Ovary (tissue), 9 donors: ENCODE measurements around the gene INPP5D. TPM values are rescaled to one million over a fixed set of nuclear protein-coding genes. Genes with fewer than 3 reads are reported as not detected.

ENCODE experiments used
- DNase-seq, 5 donors: peaks; one replicate each; pipeline ENCODE4 v3.0.0-alpha.2; 2019 to 2020
- H3K27ac ChIP-seq, 2 donors: fragments of 200-600 bp; one replicate each; pipeline versions ENCODE4 v1.5.1 to v1.8.0; 2019 to 2022
- H3K27me3 ChIP-seq: fragments of 200-600 bp; one replicate; pipeline ENCODE4 v1.8.0; 2022
- H3K36me3 ChIP-seq: fragments of 200-600 bp; sonication (generic); one replicate; pipeline ENCODE4 v1.5.1; 2019
- H3K4me1 ChIP-seq: one replicate; pipeline ENCODE4 v1.8.1; 2013; ENCODE audit warnings: mild to moderate bottlenecking, moderate library complexity; ENCODE audit not compliant: insufficient read depth
- H3K4me3 ChIP-seq: fragments of 200-600 bp; sonication (generic); one replicate; pipeline ENCODE4 v1.5.1; 2017
- H3K9me3 ChIP-seq, 2 donors: fragments of 200-600 bp in 1 of 2; sonication (generic) in 1 of 2; one replicate each; pipeline versions ENCODE4 v1.5.1 to v1.8.1; 2013 to 2019; ENCODE audit warnings: mild to moderate bottlenecking in 1 of 2, moderate library complexity in 1 of 2
- EP300 ChIP-seq: sonication (generic); formaldehyde crosslinking; IDR thresholded peaks from one replicate; pipeline ENCODE4 v1.6.1; 2017; ENCODE audit warnings: antibody characterized with exemption
- POLR2A ChIP-seq: fragments of 450-650 bp; IDR thresholded peaks from one replicate; pipeline ENCODE4 v1.6.1; 2017; ENCODE audit warnings: antibody characterized with exemption, mild to moderate bottlenecking, moderate library complexity
- WGBS, 3 donors: extraction: QIAGEN DNeasy Blood & Tissue Kit in 1 of 3; methylation state at CpG; one replicate each; pipeline versions ENCODE4 v1.1.5 to v1.1.7; 2013 to 2017; 5-methylcytosine and 5-hydroxymethylcytosine counted together
- intact Hi-C, 4 donors: fragments of 100-400 bp; cut with DNase I; formaldehyde crosslinking; loops; one replicate each; pipeline versions ENCODE4 v1.11.0 to v1.15.1; 2022 to 2023
- polyA plus RNA-seq, 2 donors: library from polyadenylated mRNA; stranded (reverse); fragments of 200-250 nt in 1 of 2; fragments of 350-450 nt in 1 of 2; fragmentation: Illumina TruSeq in 1 of 2; extraction: RNeasy Lipid Tissue Mini Kit (QIAGEN cat#74804) in 1 of 2; gene quantifications; one replicate each; pipeline ENCODE4 v1.2.3, GENCODE V29; 2013 to 2014
- total RNA-seq, 7 donors: library from RNA; depleted of rRNA in 2 of 7; stranded (reverse); fragments of >200 nt in 2 of 7; fragmentation: NEBNext Ultra II Directional in 3 of 7; extraction: Animal tissue kit (Norgen Biotek cat#: 25700) in 3 of 7; gene quantifications; one replicate each; pipeline versions ENCODE4 v1.1.0 to v1.2.4, GENCODE V29; 2016 to 2023
- TF ChIP-seq, protein P1 (sequence below), 3 donors: fragments of 450-650 bp in 2 of 3; fragments of 200-600 bp in 1 of 3; IDR thresholded peaks; one replicate each; pipeline versions ENCODE4 v1.5.1 to v1.8.0; 2016 to 2022; ENCODE audit warnings: antibody characterized with exemption in 3 of 3, mild to moderate bottlenecking in 1 of 3
- donor health status: DM: no; HTN: no; CAD: no; lungs with moderate emphysema.
- donor health status: DM: no; HTN: no; CAD: no.
- donor health status: Bipolar disorder and iron deficiency.
- donor health status: DM: yes; HTN: yes; CAD: no.
- donor health status: DM: no; HTN: no; CAD: no.
- donor health status: DM: yes; HTN: yes; CAD: no.

Gene INPP5D
- total and polyA plus RNA-seq, 9 donors = 4.1 to 14.4 (median 7.7) TPM

DNA sequence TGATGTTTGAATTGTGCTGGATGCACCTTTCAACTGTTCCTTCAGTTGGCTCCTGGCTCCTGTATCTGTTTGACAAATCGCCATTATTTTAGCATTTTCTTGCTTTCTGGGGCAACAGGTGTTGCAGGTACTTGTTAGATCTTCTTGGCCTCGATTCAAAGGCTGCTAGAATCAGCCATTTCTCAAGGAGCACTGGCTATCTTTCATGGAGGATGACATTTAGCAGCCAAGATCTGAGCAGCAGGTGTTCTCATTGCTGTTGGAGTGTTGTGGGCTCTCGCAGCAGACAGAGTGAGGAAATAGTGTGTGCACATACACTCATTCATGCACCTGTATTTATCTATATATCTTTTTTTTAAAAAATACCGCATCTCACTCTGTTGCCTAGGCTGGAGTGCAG is 52.2 kb downstream of the INPP5D start:
- intact Hi-C loops = no loop called here
- H3K27ac ChIP-seq = no peak overlapping the region
- no peak overlapping the region for H3K4me3 ChIP-seq
- no peak for DNase-seq
- TF ChIP-seq EP300 = no peak
- TF ChIP-seq, protein P1, sequence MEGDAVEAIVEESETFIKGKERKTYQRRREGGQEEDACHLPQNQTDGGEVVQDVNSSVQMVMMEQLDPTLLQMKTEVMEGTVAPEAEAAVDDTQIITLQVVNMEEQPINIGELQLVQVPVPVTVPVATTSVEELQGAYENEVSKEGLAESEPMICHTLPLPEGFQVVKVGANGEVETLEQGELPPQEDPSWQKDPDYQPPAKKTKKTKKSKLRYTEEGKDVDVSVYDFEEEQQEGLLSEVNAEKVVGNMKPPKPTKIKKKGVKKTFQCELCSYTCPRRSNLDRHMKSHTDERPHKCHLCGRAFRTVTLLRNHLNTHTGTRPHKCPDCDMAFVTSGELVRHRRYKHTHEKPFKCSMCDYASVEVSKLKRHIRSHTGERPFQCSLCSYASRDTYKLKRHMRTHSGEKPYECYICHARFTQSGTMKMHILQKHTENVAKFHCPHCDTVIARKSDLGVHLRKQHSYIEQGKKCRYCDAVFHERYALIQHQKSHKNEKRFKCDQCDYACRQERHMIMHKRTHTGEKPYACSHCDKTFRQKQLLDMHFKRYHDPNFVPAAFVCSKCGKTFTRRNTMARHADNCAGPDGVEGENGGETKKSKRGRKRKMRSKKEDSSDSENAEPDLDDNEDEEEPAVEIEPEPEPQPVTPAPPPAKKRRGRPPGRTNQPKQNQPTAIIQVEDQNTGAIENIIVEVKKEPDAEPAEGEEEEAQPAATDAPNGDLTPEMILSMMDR (IDR thresholded peaks at IDR 0.05) = no peak
- TF ChIP-seq POLR2A = no peak
- no peaks in the 10 kb centered on the region for H3K9me3 ChIP-seq
- H3K36me3 ChIP-seq = no peaks in the 10 kb centered on the region
- no peaks in the 10 kb centered on the region for H3K4me1 ChIP-seq
- no peaks in the 10 kb centered on the region for H3K27me3 ChIP-seq
- 45 to 65% (median 57%) methylated on average over 4 of the region's 4 CpGs for WGBS, 3 donors

DNA sequence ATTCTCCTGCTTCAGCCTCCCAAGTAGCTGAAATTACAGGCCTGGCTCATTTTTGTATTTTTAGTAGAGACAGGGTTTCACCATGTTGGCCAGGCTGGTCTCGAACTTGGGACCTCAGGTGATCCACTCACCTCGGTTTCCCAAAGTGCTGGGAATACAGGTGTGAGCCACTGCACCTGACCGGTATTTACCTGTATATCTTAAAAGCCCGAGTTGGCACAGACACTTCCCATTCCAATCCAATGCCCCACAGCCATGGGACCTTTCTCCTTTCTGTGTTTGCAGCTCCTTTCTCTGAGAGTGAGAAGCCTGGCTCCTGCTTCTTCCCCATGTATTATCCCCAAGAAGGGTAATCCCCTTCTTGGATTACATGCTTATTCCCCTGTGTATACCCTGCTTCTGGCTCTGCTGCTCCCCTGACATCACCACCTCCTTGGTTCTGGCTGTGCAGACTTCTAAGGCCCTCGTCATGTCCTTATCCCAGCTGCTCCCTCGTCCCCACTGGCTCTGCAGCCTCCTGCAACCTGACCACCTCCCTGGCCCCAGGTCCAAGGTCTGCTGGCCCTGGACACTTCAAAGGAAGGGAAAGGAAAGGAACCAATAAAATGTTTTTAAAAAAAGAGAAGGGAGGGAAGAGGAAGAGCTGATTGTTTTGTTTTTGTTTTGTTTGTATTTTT is 52.8 kb downstream of the INPP5D start:
- Histone ChIP-seq H3K27me3 (no peaks in the 10 kb centered on the region), H3K4me1 (no peaks in the 10 kb centered on the region), H3K27ac (no peak overlapping the region), H3K9me3 (no peaks in the 10 kb centered on the region), H3K4me3 (no peak overlapping the region), H3K36me3 (no peaks in the 10 kb centered on the region)
- no peak for DNase-seq
- intact Hi-C loops = no loop called here
- WGBS, 3 donors = 71 to 74% (median 73%) methylated on average over 6 of the region's 6 CpGs
- TF ChIP-seq POLR2A = no peak
- TF ChIP-seq, protein P1 (IDR thresholded peaks at IDR 0.05) = no peak
- TF ChIP-seq EP300 = no peak

DNA sequence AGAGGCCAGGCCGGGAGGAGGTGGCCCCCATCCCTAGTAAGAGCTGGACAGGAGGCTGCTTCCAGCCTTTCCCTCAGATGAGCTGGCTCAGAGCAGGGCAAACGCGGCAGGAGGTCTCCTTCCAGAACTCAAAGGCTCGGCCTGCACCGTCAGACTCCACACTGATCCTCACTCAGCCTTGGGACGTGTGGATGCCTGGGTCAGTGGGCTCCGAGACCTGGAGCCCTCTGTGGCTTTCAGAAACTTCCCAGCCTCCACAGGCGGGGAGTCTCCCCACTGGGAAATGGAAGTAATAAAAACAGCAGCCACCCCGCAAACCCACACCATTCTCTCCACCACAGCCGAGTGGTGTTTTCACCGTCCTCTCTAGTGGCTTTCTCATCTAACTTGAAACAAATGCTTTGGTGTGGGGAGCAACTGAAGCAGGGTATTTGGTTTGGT is 54.3 kb downstream of the INPP5D start:
- Histone ChIP-seq H3K4me3 (no peak overlapping the region), H3K4me1 (no peaks in the 10 kb centered on the region), H3K27me3 (no peaks in the 10 kb centered on the region), H3K9me3 (no peaks in the 10 kb centered on the region), H3K27ac (no peak overlapping the region), H3K36me3 (no peaks in the 10 kb centered on the region)
- peak in 1 of 5 donors; percentile 0 for DNase-seq
- intact Hi-C loops = no loop called here
- TF ChIP-seq, protein P1 (IDR thresholded peaks at IDR 0.05) = no peak
- TF ChIP-seq EP300 (no peak), POLR2A (no peak)
- WGBS, 3 donors = 69 to 71% (median 70%) methylated on average over 11 of the region's 11 CpGs

DNA sequence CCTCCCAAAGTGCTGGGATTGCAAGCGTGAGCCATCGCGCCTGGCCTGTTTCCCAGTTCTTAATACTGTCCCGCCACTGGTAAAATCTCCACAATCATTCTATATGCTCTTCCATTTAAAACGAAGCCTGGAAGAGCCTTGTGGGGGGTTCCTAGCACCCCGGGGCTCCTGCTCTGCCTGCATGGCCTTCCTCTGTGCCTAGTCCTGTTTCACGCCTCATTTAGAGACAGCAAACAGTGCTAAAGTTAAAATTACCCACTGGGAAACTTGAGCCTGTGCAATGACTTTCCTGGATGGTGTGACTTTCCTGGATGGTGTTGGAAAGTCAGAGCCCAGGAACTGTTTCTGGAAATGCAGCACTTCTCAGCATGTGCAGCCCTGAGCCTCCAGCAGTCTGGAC is 55.0 kb downstream of the INPP5D start:
- Histone ChIP-seq H3K36me3 (no peaks in the 10 kb centered on the region), H3K27me3 (no peaks in the 10 kb centered on the region), H3K27ac (no peak overlapping the region), H3K4me1 (no peaks in the 10 kb centered on the region), H3K4me3 (no peak overlapping the region), H3K9me3 (no peaks in the 10 kb centered on the region)
- intact Hi-C loops = no loop called here
- no peak for DNase-seq
- TF ChIP-seq EP300 (no peak), POLR2A (no peak)
- TF ChIP-seq, protein P1 (IDR thresholded peaks at IDR 0.05) = no peak
- 74 to 85% (median 78%) methylated on average over 7 of the region's 7 CpGs for WGBS, 3 donors
